Activated CD8-positive, alpha-beta T cell treated with anti-CD3 and anti-CD28 coated beads for 36 hours (primary cell): ENCODE measurements around the gene METTL4. TPM values are rescaled to one million over a fixed set of nuclear protein-coding genes. Genes with fewer than 3 reads are reported as not detected.

ENCODE experiments used
- ATAC-seq: fragments of 200-7000 bp; cut with Tn5 transposase; one replicate; pipeline ENCODE4 v1.10.0; 2021; ENCODE audit warnings: mild to moderate bottlenecking, moderate library complexity
- CTCF ChIA-PET: fragments of 350-600 bp; sonication (Branson Sonifier 250); formaldehyde crosslinking; loops from one replicate; lab custom pipeline; 2021; ENCODE audit warnings: antibody characterized with exemption; lab: Charles Lee
- POLR2A ChIA-PET: fragments of 350-600 bp; sonication (Branson Sonifier 250); formaldehyde crosslinking; loops from one replicate; lab custom pipeline; 2021; ENCODE audit warnings: antibody characterized with exemption; lab: Charles Lee
- DNase-seq: peaks from one replicate; pipeline ENCODE4 v3.0.0-alpha.2; 2020
- H3K27ac Mint-ChIP-seq: one replicate; pipeline ENCODE4 v1.8.0; 2021; ENCODE audit warnings: mild to moderate bottlenecking, mixed read lengths
- H3K27me3 Mint-ChIP-seq: one replicate; pipeline ENCODE4 v1.8.0; 2021; ENCODE audit warnings: mixed read lengths
- H3K36me3 Mint-ChIP-seq: one replicate; pipeline ENCODE4 v1.8.0; 2021; ENCODE audit warnings: low read depth, mixed read lengths
- H3K4me1 Mint-ChIP-seq: one replicate; pipeline ENCODE4 v1.8.0; 2021; ENCODE audit warnings: low read depth, mixed read lengths
- H3K4me3 Mint-ChIP-seq: one replicate; pipeline ENCODE4 v1.8.0; 2021; ENCODE audit warnings: mild to moderate bottlenecking, moderate library complexity, mixed read lengths
- H3K9me3 Mint-ChIP-seq: one replicate; pipeline ENCODE4 v1.8.0; 2021; ENCODE audit warnings: mixed read lengths
- intact Hi-C: fragments of 100-400 bp; cut with micrococcal nuclease; formaldehyde crosslinking; loops from one replicate; pipeline ENCODE4 v1.10.0; 2022
- total RNA-seq, 2 experiments: library from RNA; stranded (reverse); gene quantifications; one replicate each; pipeline ENCODE4 v1.2.3, GENCODE V29; 2021
- TF ChIP-seq, protein P1 (sequence below): fragments of 200-600 bp; IDR thresholded peaks from one replicate; pipeline ENCODE4 v1.8.0; 2022; ENCODE audit warnings: antibody characterized with exemption, mild to moderate bottlenecking

METTL4 gene
- total RNA-seq, 2 experiments from 2014 or later, result 18.9 to 20.5 TPM

GRCh38 chr18:2610549-2610948, 39.2 kb upstream of the METTL4 start:
- H3K9me3 Mint-ChIP-seq, result no peaks in the 10 kb centered on the region
- H3K4me1 Mint-ChIP-seq, result peaks cover 28% of the 10 kb centered on the region
- CTCF ChIA-PET, result no interaction called here
- H3K36me3 Mint-ChIP-seq, result peaks cover 68% of the 10 kb centered on the region
- ATAC-seq (no peak), DNase-seq (no peak)
- POLR2A ChIA-PET, result no interaction called here
- intact Hi-C loops, result no loop called here
- no peak overlapping the region for H3K27ac Mint-ChIP-seq
- no peak overlapping the region for H3K4me3 Mint-ChIP-seq
- no peaks in the 10 kb centered on the region for H3K27me3 Mint-ChIP-seq
- TF ChIP-seq, protein P1, sequence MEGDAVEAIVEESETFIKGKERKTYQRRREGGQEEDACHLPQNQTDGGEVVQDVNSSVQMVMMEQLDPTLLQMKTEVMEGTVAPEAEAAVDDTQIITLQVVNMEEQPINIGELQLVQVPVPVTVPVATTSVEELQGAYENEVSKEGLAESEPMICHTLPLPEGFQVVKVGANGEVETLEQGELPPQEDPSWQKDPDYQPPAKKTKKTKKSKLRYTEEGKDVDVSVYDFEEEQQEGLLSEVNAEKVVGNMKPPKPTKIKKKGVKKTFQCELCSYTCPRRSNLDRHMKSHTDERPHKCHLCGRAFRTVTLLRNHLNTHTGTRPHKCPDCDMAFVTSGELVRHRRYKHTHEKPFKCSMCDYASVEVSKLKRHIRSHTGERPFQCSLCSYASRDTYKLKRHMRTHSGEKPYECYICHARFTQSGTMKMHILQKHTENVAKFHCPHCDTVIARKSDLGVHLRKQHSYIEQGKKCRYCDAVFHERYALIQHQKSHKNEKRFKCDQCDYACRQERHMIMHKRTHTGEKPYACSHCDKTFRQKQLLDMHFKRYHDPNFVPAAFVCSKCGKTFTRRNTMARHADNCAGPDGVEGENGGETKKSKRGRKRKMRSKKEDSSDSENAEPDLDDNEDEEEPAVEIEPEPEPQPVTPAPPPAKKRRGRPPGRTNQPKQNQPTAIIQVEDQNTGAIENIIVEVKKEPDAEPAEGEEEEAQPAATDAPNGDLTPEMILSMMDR, result no peak

GRCh38 chr18:2609604-2610003, 38.3 kb upstream of the METTL4 start:
- ChIA-PET POLR2A (interaction anchor here (1.9 kb wide), 1 partner anchor 15 kb away, joined by 6 read pairs; no protein-coding TSS in a partner anchor), CTCF (interaction anchor here (1.0 kb wide), 1 partner anchor 33 kb away, joined by 3 read pairs; no protein-coding TSS in a partner anchor)
- H3K4me3 Mint-ChIP-seq, result no peak overlapping the region
- peaks cover 63% of the 10 kb centered on the region for H3K36me3 Mint-ChIP-seq
- intact Hi-C loops, result loop anchor here (5.0 kb wide), 1 partner anchor 33 kb away; no protein-coding TSS in a partner anchor
- no peaks in the 10 kb centered on the region for H3K27me3 Mint-ChIP-seq
- DNase-seq (no peak), ATAC-seq (no peak)
- TF ChIP-seq, protein P1, result no peak
- no peaks in the 10 kb centered on the region for H3K9me3 Mint-ChIP-seq
- H3K4me1 Mint-ChIP-seq, result peaks cover 37% of the 10 kb centered on the region
- H3K27ac Mint-ChIP-seq, result no peak overlapping the region

DNA sequence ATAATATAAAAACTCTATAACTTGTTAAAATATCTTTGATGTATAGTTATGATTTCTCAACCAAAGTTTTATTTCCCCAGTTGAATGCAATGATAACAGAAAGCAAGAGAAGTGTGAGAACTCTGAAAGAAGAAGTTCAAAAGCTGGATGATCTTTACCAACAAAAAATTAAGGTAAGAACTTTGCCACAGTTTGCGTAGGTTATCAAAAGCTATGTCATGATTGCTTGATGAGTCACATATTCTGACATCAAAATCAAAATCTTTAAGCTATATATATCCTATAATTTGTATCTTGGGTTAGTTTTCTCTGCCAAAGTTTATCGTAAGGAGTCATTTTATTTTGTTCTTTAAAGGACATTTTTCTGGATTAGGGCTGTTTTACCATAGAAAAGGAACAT, 35.0 kb upstream of the METTL4 start:
- H3K27ac Mint-ChIP-seq, result peak overlapping the region; percentile 87
- peak overlapping the region; percentile 37 for H3K4me3 Mint-ChIP-seq
- ATAC-seq (peak; percentile 31), DNase-seq (no peak)
- intact Hi-C loops, result loop anchor here (5.0 kb wide), 1 partner anchor 36 kb away; no protein-coding TSS in a partner anchor
- POLR2A ChIA-PET, result interaction anchor here (0.6 to 1.9 kb wide), 5 partner anchors 9 to 70 kb away, joined by 3 to 8 read pairs (median 4); partner anchors contain the start of gene SMCHD1
- no peaks in the 10 kb centered on the region for H3K9me3 Mint-ChIP-seq
- TF ChIP-seq, protein P1, result no peak
- CTCF ChIA-PET, result interaction anchor here (1.1 to 3.1 kb wide), 4 partner anchors 13 to 62 kb away, joined by 3 to 14 read pairs (median 6); no protein-coding TSS in a partner anchor
- H3K27me3 Mint-ChIP-seq, result no peaks in the 10 kb centered on the region
- H3K36me3 Mint-ChIP-seq, result peaks cover 55% of the 10 kb centered on the region
- H3K4me1 Mint-ChIP-seq, result peaks cover 45% of the 10 kb centered on the region

GRCh38 chr18:2602844-2603243, 31.5 kb upstream of the METTL4 start:
- CTCF ChIA-PET, result interaction anchor here (0.8 kb wide), 1 partner anchor 17 kb away, joined by 3 read pairs; no protein-coding TSS in a partner anchor
- peak overlapping the region; percentile 8 for H3K27ac Mint-ChIP-seq
- peaks cover 40% of the 10 kb centered on the region for H3K4me1 Mint-ChIP-seq
- ATAC-seq, result no peak
- intact Hi-C loops, result no loop called here
- no peaks in the 10 kb centered on the region for H3K9me3 Mint-ChIP-seq
- POLR2A ChIA-PET, result interaction anchor here (0.6 to 0.7 kb wide), 2 partner anchors 12 to 33 kb away, joined by 3 read pairs; no protein-coding TSS in a partner anchor
- no peak for DNase-seq
- peaks cover 46% of the 10 kb centered on the region for H3K36me3 Mint-ChIP-seq
- TF ChIP-seq, protein P1, result no peak
- no peaks in the 10 kb centered on the region for H3K27me3 Mint-ChIP-seq
- H3K4me3 Mint-ChIP-seq, result no peak overlapping the region

DNA sequence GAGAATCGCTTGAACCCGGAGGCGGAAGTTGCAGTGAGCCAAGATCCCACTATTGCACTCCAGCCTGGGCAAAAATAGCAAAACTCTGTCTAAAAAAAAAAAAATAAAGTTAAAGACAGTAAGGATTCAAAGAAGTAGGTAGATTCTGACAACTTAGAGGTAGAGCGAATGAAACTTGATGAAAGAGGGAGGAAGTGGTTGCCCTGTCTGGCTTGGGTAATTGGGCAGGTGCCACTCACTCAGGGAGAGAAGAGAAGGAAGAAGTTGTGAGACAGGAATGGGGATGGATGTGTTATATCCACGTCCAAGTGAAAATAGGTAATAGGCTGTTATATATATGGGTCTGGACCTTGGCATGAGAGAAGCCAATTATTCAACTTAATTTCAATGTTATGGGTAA, 26.3 kb upstream of the METTL4 start:
- Mint-ChIP-seq H3K4me3 (no peak overlapping the region), H3K27ac (no peak overlapping the region), H3K4me1 (peaks cover 37% of the 10 kb centered on the region), H3K36me3 (peaks cover 60% of the 10 kb centered on the region), H3K9me3 (peaks cover 3% of the 10 kb centered on the region), H3K27me3 (no peaks in the 10 kb centered on the region)
- TF ChIP-seq, protein P1, result no peak
- DNase-seq (no peak), ATAC-seq (no peak)
- intact Hi-C loops, result no loop called here
- POLR2A ChIA-PET, result no interaction called here
- CTCF ChIA-PET, result no interaction called here
